ENCODE measurements around the gene PGM5.

- no peak for TF ChIP-seq POLR2A (IDR thresholded peaks at IDR 0.05)
- TF ChIP-seq, protein P1, sequence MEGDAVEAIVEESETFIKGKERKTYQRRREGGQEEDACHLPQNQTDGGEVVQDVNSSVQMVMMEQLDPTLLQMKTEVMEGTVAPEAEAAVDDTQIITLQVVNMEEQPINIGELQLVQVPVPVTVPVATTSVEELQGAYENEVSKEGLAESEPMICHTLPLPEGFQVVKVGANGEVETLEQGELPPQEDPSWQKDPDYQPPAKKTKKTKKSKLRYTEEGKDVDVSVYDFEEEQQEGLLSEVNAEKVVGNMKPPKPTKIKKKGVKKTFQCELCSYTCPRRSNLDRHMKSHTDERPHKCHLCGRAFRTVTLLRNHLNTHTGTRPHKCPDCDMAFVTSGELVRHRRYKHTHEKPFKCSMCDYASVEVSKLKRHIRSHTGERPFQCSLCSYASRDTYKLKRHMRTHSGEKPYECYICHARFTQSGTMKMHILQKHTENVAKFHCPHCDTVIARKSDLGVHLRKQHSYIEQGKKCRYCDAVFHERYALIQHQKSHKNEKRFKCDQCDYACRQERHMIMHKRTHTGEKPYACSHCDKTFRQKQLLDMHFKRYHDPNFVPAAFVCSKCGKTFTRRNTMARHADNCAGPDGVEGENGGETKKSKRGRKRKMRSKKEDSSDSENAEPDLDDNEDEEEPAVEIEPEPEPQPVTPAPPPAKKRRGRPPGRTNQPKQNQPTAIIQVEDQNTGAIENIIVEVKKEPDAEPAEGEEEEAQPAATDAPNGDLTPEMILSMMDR (IDR thresholded peaks at IDR 0.05), result no peak
These were observed 115.7 kb downstream of the PGM5 start for GRCh38 chr9:68472119-68472518.
